ENCODE data around the gene IDS.
"Not testable (repeated sequence)": the region's sequence is repeated elsewhere in the genome, so short reads cannot be mapped to it uniquely, and the experiment has no call there.

Gene IDS

GRCh38 chrX:149497054-149497453 lies 8.1 kb downstream of the IDS start:
- no peak for ATAC-seq

GRCh38 chrX:149495573-149496071 lies 9.5 kb downstream of the IDS start:
- ATAC-seq = no peak

GRCh38 chrX:149494844-149495565 lies 10.1 kb downstream of the IDS start:
- ATAC-seq = no peak

GRCh38 chrX:149493567-149494562 lies 11.2 kb downstream of the IDS start:
- no peak for ATAC-seq

GRCh38 chrX:149491812-149492211 lies 13.3 kb downstream of the IDS start:
- ATAC-seq = no peak

- no peak for ATAC-seq
Measured at GRCh38 chrX:149490100-149490499, 15.0 kb downstream of the IDS start.

GRCh38 chrX:149488411-149489052 lies 16.6 kb downstream of the IDS start:
- not testable (repeated sequence) for ATAC-seq

GRCh38 chrX:149488008-149488407 lies 17.1 kb downstream of the IDS start:
- not testable (repeated sequence) for ATAC-seq

- ATAC-seq = peak; percentile 41 to 78
Measured at GRCh38 chrX:149487292-149487691, 17.8 kb downstream of the IDS start.

GRCh38 chrX:149476513-149476912 lies 28.6 kb downstream of the IDS start:
- ATAC-seq = no peak

GRCh38 chrX:149473966-149474365 lies 31.1 kb downstream of the IDS start:
- no peak for ATAC-seq

- no peak for ATAC-seq
Measured at GRCh38 chrX:149473092-149473491, 32.0 kb downstream of the IDS start.

- ATAC-seq = no peak
Measured at GRCh38 chrX:149472625-149473024, 32.5 kb downstream of the IDS start.

- no peak for ATAC-seq
Measured at GRCh38 chrX:149471397-149471796, 33.7 kb downstream of the IDS start.

- ATAC-seq = peak; percentile 49 to 65
Measured at GRCh38 chrX:149470955-149471354, 34.2 kb downstream of the IDS start.

GRCh38 chrX:149469406-149469805 lies 35.7 kb downstream of the IDS start:
- no peak for ATAC-seq

- ATAC-seq = no peak
Measured at GRCh38 chrX:149467920-149468319, 37.2 kb downstream of the IDS start.

- ATAC-seq = no peak
Measured at GRCh38 chrX:149467461-149467860, 37.6 kb downstream of the IDS start.

GRCh38 chrX:149462849-149463248 lies 42.3 kb downstream of the IDS start:
- no peak for ATAC-seq

- ATAC-seq = no peak
Measured at GRCh38 chrX:149461746-149462145, 43.4 kb downstream of the IDS start.

GRCh38 chrX:149458586-149458985 lies 46.5 kb downstream of the IDS start:
- no peak for ATAC-seq

GRCh38 chrX:149456476-149457245 lies 48.4 kb downstream of the IDS start:
- ATAC-seq = no peak

Measured in activated CD4-positive, CD25-positive, alpha-beta regulatory T cell treated with anti-CD3 and anti-CD28 coated beads, Interleukin-2, amount 50 U/mL, for 24 hours (primary cell).